H9 (cell line): ENCODE measurements around the gene ZC3H12D. TPM values are rescaled to one million over a fixed set of nuclear protein-coding genes. Genes with fewer than 3 reads are reported as not detected.

Experiments
- DNase-seq: peaks from one replicate; pipeline ENCODE4 v3.0.0-alpha.2; 2017
- H2AFZ ChIP-seq: one replicate; pipeline ENCODE4 v1.6.1; 2013; ENCODE audit warnings: mild to moderate bottlenecking, low read length, control low read depth, moderate library complexity
- H2AK5ac ChIP-seq: 2 replicates; pipeline ENCODE4 v1.6.1; 2013; ENCODE audit warnings: low read length, control low read depth, mixed read lengths; ENCODE audit not compliant: insufficient read length
- H2BK120ac ChIP-seq: one replicate; pipeline ENCODE4 v1.6.1; 2013; ENCODE audit warnings: low read depth, mild to moderate bottlenecking, low read length, control low read depth, inconsistent platforms; ENCODE audit not compliant: poor library complexity, severe bottlenecking
- H2BK12ac ChIP-seq: 2 replicates; pipeline ENCODE4 v1.6.1; 2013; ENCODE audit warnings: low read length, control low read depth, mixed read lengths, low read depth; ENCODE audit not compliant: insufficient read length
- H2BK15ac ChIP-seq: 2 replicates; pipeline ENCODE4 v1.6.1; 2013; ENCODE audit warnings: low read depth, low read length, control low read depth
- H2BK20ac ChIP-seq: one replicate; pipeline ENCODE4 v1.6.1; 2013; ENCODE audit warnings: low read depth, mild to moderate bottlenecking, low read length, control low read depth, inconsistent platforms; ENCODE audit not compliant: poor library complexity, severe bottlenecking
- H2BK5ac ChIP-seq: 2 replicates; pipeline ENCODE4 v1.6.1; 2013; ENCODE audit warnings: low read length, control low read depth, mixed read lengths; ENCODE audit not compliant: insufficient read length
- H3K14ac ChIP-seq: 2 replicates; pipeline ENCODE4 v1.6.1; 2013; ENCODE audit warnings: low read length, control low read depth; ENCODE audit not compliant: insufficient read depth
- H3K18ac ChIP-seq: 2 replicates; pipeline ENCODE4 v1.6.1; 2013; ENCODE audit warnings: low read depth, mild to moderate bottlenecking, mixed read lengths, low read length, control low read depth; ENCODE audit not compliant: insufficient read length
- H3K23ac ChIP-seq: 2 replicates; pipeline ENCODE4 v1.6.1; 2013; ENCODE audit warnings: low read length, control low read depth, mixed read lengths, low read depth; ENCODE audit not compliant: insufficient read length
- H3K23me2 ChIP-seq: 2 replicates; pipeline ENCODE4 v1.6.1; 2013; ENCODE audit warnings: low read depth, mild to moderate bottlenecking, mixed read lengths, low read length, control low read depth; ENCODE audit not compliant: insufficient read length, poor library complexity, severe bottlenecking
- H3K27ac ChIP-seq: 2 replicates; pipeline ENCODE4 v1.5.1; 2013; ENCODE audit warnings: low read length, control low read depth, mixed read lengths, low read depth; ENCODE audit not compliant: insufficient read length
- H3K27me3 ChIP-seq: 2 replicates; pipeline ENCODE4 v1.6.1; 2013; ENCODE audit warnings: low read length, control low read depth, inconsistent platforms; ENCODE audit not compliant: insufficient read depth
- H3K4ac ChIP-seq: 2 replicates; pipeline ENCODE4 v1.6.1; 2013; ENCODE audit warnings: low read depth, mild to moderate bottlenecking, control low read depth, inconsistent platforms, low read length, moderate library complexity
- H3K4me1 ChIP-seq: 2 replicates; pipeline ENCODE4 v1.6.1; 2013; ENCODE audit warnings: low read length, control low read depth, inconsistent platforms; ENCODE audit not compliant: insufficient read depth
- H3K4me2 ChIP-seq: 2 replicates; pipeline ENCODE4 v1.6.1; 2013; ENCODE audit warnings: low read length, control low read depth, mixed read lengths; ENCODE audit not compliant: insufficient read length, insufficient read depth
- H3K56ac ChIP-seq: 2 replicates; pipeline ENCODE4 v1.6.1; 2013; ENCODE audit warnings: low read depth, mild to moderate bottlenecking, mixed read lengths, low read length, control low read depth; ENCODE audit not compliant: insufficient read length
- H3K79me1 ChIP-seq: 2 replicates; pipeline ENCODE4 v1.6.1; 2013; ENCODE audit warnings: low read depth, mild to moderate bottlenecking, moderate library complexity, low read length, control low read depth, inconsistent platforms; ENCODE audit not compliant: insufficient read depth, poor library complexity, severe bottlenecking
- H3K79me2 ChIP-seq: 2 replicates; pipeline ENCODE4 v1.6.1; 2013; ENCODE audit warnings: low read length, control low read depth, inconsistent platforms; ENCODE audit not compliant: insufficient read depth
- H3K9ac ChIP-seq: 2 replicates; pipeline ENCODE4 v1.6.1; 2013; ENCODE audit warnings: low read length, control low read depth, mixed read lengths; ENCODE audit not compliant: insufficient read length; ENCODE audit errors: extremely low read depth
- H3K9me3 ChIP-seq: one replicate; pipeline ENCODE4 v1.6.1; 2013; ENCODE audit warnings: low read depth, low read length, inconsistent platforms; ENCODE audit not compliant: control insufficient read depth
- H3T11ph ChIP-seq: one replicate; pipeline ENCODE4 v1.6.1; 2013; ENCODE audit warnings: mild to moderate bottlenecking, low read length, control low read depth, inconsistent platforms
- H4K20me1 ChIP-seq: one replicate; pipeline ENCODE4 v1.6.1; 2013; ENCODE audit not compliant: control insufficient read depth, insufficient read length, insufficient read depth
- H4K5ac ChIP-seq: 2 replicates; pipeline ENCODE4 v1.6.1; 2013; ENCODE audit warnings: low read depth, mild to moderate bottlenecking, mixed read lengths, low read length, control low read depth; ENCODE audit not compliant: insufficient read length
- H4K8ac ChIP-seq: replicated peaks from 2 replicates; pipeline ENCODE4 v1.6.1; 2013; ENCODE audit warnings: low read length, control low read depth, mixed read lengths, low read depth; ENCODE audit not compliant: insufficient read length
- H4K91ac ChIP-seq: 2 replicates; pipeline ENCODE4 v1.6.1; 2013; ENCODE audit warnings: low read depth, mild to moderate bottlenecking, moderate library complexity, mixed read lengths, low read length, control low read depth; ENCODE audit not compliant: insufficient read length
- H3K27ac Mint-ChIP-seq, 3 experiments: 2 replicates in 2 of 3; 3 replicates in 1 of 3; pipeline ENCODE4 v1.8.0; 2020 to 2021; ENCODE audit warnings: mixed read lengths in 3 of 3, mild to moderate bottlenecking in 1 of 3, moderate library complexity in 1 of 3
- H3K27me3 Mint-ChIP-seq: 2 replicates; pipeline ENCODE4 v1.8.0; 2021; ENCODE audit warnings: low read depth, mild to moderate bottlenecking, moderate library complexity, mixed read lengths
- H3K36me3 Mint-ChIP-seq, 3 experiments: 2 replicates in 2 of 3; 3 replicates in 1 of 3; pipeline ENCODE4 v1.8.0; 2020 to 2021; ENCODE audit warnings: low read depth in 3 of 3, mixed read lengths in 3 of 3; ENCODE audit not compliant: insufficient read depth in 1 of 3
- H3K4me1 Mint-ChIP-seq, 2 experiments: 2 replicates each; pipeline ENCODE4 v1.8.0; 2020; ENCODE audit warnings: mixed read lengths in 2 of 2
- H3K4me3 Mint-ChIP-seq, 2 experiments: 2 replicates in 1 of 2; 3 replicates in 1 of 2; pipeline ENCODE4 v1.8.0; 2020 to 2021; ENCODE audit warnings: mild to moderate bottlenecking in 2 of 2, mixed read lengths in 2 of 2, moderate library complexity in 1 of 2
- H3K9me3 Mint-ChIP-seq, 2 experiments: 2 replicates in 1 of 2; 3 replicates in 1 of 2; pipeline ENCODE4 v1.8.0; 2020; ENCODE audit warnings: mild to moderate bottlenecking in 2 of 2, mixed read lengths in 2 of 2, moderate library complexity in 1 of 2
- CTCF ChIP-seq: fragments of 200-600 bp; sonication (generic); conservative IDR thresholded peaks from 3 replicates; pipeline ENCODE4 v1.8.0; 2021; ENCODE audit warnings: antibody characterized with exemption, mild to moderate bottlenecking
- WGBS: extraction: QIAGEN DNeasy Blood & Tissue Kit; methylation state at CpG from one replicate; pipeline ENCODE4 v1.1.7; 2013; ENCODE audit warnings: missing lambda C conversion rate, low lambda C conversion rate, mixed read lengths; ENCODE audit not compliant: insufficient read length; ENCODE audit errors: extremely low coverage; 5-methylcytosine and 5-hydroxymethylcytosine counted together
- total RNA-seq: library from RNA; stranded (reverse); gene quantifications from 2 replicates; pipeline ENCODE4 v1.2.1, GENCODE V29; 2021

ZC3H12D gene
- total RNA-seq, 1 experiment from 2014 or later, result 0.07 TPM

- Histone ChIP-seq H3K79me1 (no peaks in the 10 kb centered on the region), H3K23me2 (peaks cover 6% of the 10 kb centered on the region), H4K8ac (no peak overlapping the region), H3K18ac (no peak overlapping the region), H3K23ac (no peak overlapping the region), H3K27ac (no peak overlapping the region), H2AFZ (no peak overlapping the region), H4K91ac (no peak overlapping the region), H3K9me3 (no peaks in the 10 kb centered on the region), H2BK120ac (no peak overlapping the region), H3K4ac (no peak overlapping the region), H3T11ph (no peak overlapping the region), H3K79me2 (no peaks in the 10 kb centered on the region), H3K27me3 (peaks cover 18% of the 10 kb centered on the region; the same call in 1 of the 2 replicates), H3K14ac (no peak overlapping the region), H4K5ac (no peak overlapping the region), H2BK12ac (no peak overlapping the region), H4K20me1 (no peaks in the 10 kb centered on the region), H2AK5ac (no peak overlapping the region), H3K9ac (no peak overlapping the region), H2BK15ac (no peak overlapping the region), H3K56ac (no peak overlapping the region), H2BK5ac (no peak overlapping the region), H2BK20ac (no peak overlapping the region), H3K4me2 (no peak overlapping the region), H3K4me1 (no peaks in the 10 kb centered on the region)
- Mint-ChIP-seq H3K4me3 (no peak overlapping the region), H3K9me3 (no peaks in the 10 kb centered on the region), H3K27me3 (peaks cover 53% of the 10 kb centered on the region), H3K4me1 (0 out of 4 replicates have a peak, but pooled peaks cover 0 to 2% of the 10 kb centered on the region in 2 experiments), H3K36me3 (no peaks in the 10 kb centered on the region), H3K27ac (no peak overlapping the region)
- no peak for TF ChIP-seq CTCF
- no peak for DNase-seq
- WGBS, result no CpG with 5 or more reads among the region's 15 CpGs
Observed at GRCh38 chr6:149454346-149454848, 30.4 kb downstream of the ZC3H12D start.
